Measurements from ENCODE around the gene KARS1.

GRCh38 chr16:75648265-75649076 is 1.0 kb upstream of the KARS1 start:
- TF ChIP-seq, protein P1, sequence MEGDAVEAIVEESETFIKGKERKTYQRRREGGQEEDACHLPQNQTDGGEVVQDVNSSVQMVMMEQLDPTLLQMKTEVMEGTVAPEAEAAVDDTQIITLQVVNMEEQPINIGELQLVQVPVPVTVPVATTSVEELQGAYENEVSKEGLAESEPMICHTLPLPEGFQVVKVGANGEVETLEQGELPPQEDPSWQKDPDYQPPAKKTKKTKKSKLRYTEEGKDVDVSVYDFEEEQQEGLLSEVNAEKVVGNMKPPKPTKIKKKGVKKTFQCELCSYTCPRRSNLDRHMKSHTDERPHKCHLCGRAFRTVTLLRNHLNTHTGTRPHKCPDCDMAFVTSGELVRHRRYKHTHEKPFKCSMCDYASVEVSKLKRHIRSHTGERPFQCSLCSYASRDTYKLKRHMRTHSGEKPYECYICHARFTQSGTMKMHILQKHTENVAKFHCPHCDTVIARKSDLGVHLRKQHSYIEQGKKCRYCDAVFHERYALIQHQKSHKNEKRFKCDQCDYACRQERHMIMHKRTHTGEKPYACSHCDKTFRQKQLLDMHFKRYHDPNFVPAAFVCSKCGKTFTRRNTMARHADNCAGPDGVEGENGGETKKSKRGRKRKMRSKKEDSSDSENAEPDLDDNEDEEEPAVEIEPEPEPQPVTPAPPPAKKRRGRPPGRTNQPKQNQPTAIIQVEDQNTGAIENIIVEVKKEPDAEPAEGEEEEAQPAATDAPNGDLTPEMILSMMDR (IDR thresholded peaks at IDR 0.05) = no peak
- TF ChIP-seq POLR2A (IDR thresholded peaks at IDR 0.05) = peak; percentile 18
